Activated naive CD8-positive, alpha-beta T cell treated with anti-CD3 and anti-CD28 coated beads, Interleukin-2, amount 10 ng/mL, durations not matched to agents 7 days and 5 days (primary cell): ENCODE data around the gene CISTR. TPM values are rescaled to one million over a fixed set of nuclear protein-coding genes. Genes with fewer than 3 reads are reported as not detected.

ENCODE experiments used
- ATAC-seq: fragments of 150-1000 bp; cut with Tn5 transposase; one replicate; pipeline ENCODE4 v1.10.0; 2021; ENCODE audit warnings: low read depth, moderate library complexity
- POLR2A ChIA-PET: fragments of 350-600 bp; sonication (Branson Sonifier 250); formaldehyde crosslinking; loops from one replicate; lab custom pipeline; 2021; ENCODE audit warnings: antibody characterized with exemption; lab: Charles Lee
- DNase-seq: peaks from one replicate; pipeline ENCODE4 v3.0.0; 2021
- H3K27ac Mint-ChIP-seq: one replicate; pipeline ENCODE4 v1.8.0; 2022; ENCODE audit warnings: mild to moderate bottlenecking, mixed read lengths
- H3K27me3 Mint-ChIP-seq: one replicate; pipeline ENCODE4 v1.8.0; 2022; ENCODE audit warnings: mild to moderate bottlenecking, moderate library complexity, mixed read lengths
- H3K36me3 Mint-ChIP-seq: one replicate; pipeline ENCODE4 v1.8.0; 2021; ENCODE audit warnings: mild to moderate bottlenecking, mixed read lengths
- H3K4me1 Mint-ChIP-seq: one replicate; pipeline ENCODE4 v1.8.0; 2021; ENCODE audit warnings: mixed read lengths
- H3K4me3 Mint-ChIP-seq: one replicate; pipeline ENCODE4 v1.8.0; 2022; ENCODE audit warnings: mild to moderate bottlenecking, moderate library complexity, mixed read lengths
- H3K9me3 Mint-ChIP-seq: one replicate; pipeline ENCODE4 v1.8.0; 2021; ENCODE audit warnings: mixed read lengths
- total RNA-seq, 2 experiments: library from RNA; stranded (reverse); gene quantifications; one replicate each; pipeline ENCODE4 v1.2.3, GENCODE V29; 2021

The CISTR gene
- total RNA-seq, 2 experiments from 2014 or later: not detected

DNA sequence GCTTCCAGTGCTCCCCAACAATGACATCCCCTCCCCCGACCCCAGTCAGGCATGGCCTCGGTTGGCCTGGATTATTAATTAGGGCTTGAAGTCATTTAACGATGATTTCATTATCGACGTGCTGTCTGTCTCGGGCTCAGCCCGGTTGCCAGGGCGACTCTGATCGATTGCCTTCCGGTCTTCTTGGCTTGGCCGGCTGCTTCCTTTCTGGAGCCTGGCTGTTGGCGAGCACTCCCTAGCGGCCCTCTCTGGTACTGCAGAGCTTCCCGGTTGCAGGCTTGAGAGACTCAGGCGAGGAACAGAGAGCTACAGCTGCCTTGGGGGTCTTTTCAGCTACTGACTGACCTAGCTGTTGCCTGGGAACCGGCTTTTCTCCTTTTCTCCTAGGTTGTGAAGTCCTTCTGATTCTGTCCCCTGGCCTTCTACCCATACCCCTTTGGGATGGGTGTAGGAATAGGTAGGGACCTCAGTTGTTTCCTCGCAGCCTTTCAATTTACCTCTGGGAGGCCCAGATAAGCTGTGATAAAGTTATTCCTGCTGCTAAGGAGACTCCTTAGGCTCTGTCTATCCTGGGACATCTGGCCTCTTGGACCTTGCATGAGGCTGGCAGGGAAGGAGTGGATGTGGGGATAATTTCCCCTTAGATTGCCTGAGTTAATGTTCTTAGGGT, 5.5 kb upstream of the CISTR start:
- Mint-ChIP-seq H3K4me1 (peaks cover 22% of the 10 kb centered on the region), H3K4me3 (peak overlapping the region; percentile 80), H3K36me3 (no peaks in the 10 kb centered on the region), H3K27ac (peak overlapping the region; percentile 88), H3K9me3 (no peaks in the 10 kb centered on the region), H3K27me3 (peaks cover 36% of the 10 kb centered on the region)
- DNase-seq (peak; percentile 90), ATAC-seq (peak; percentile 83)
- POLR2A ChIA-PET: interaction anchor here (1.0 to 1.3 kb wide), 2 partner anchors 29 to 81 kb away, joined by 3 to 9 read pairs; partner anchors contain the start of genes ATP5MC2 and CALCOCO1

GRCh38 chr12:53756300-53757100, 4.7 kb upstream of the CISTR start:
- Mint-ChIP-seq H3K4me3 (peak overlapping the region; percentile 80), H3K27ac (peak overlapping the region; percentile 88), H3K36me3 (no peaks in the 10 kb centered on the region), H3K4me1 (peaks cover 24% of the 10 kb centered on the region), H3K27me3 (peaks cover 36% of the 10 kb centered on the region), H3K9me3 (no peaks in the 10 kb centered on the region)
- POLR2A ChIA-PET: interaction anchor here (1.0 to 1.3 kb wide), 2 partner anchors 29 to 81 kb away, joined by 3 to 9 read pairs; partner anchors contain the start of genes ATP5MC2 and CALCOCO1
- no peak for DNase-seq
- ATAC-seq: no peak

DNA sequence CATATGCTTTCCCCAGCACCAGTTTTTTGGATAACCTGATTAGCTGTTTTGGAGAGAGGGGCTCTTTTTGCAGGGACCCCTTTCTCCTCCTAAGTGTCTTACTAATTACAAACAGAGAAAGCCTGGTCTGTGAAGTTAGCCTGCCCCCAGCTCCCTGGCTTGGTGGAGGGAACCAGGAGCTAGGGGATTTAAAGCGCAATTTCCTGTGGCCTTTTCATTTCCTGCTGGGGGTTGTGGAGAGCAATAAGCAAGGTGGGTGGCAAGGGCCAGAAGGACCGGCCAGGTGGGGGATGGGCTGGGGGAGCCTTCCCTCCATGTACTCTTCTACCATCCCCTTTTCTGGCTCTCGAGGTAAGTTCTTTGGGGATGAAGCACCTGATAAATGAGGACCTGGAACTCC, 4.1 kb upstream of the CISTR start:
- no peak for DNase-seq
- Mint-ChIP-seq H3K4me3 (peak overlapping the region; percentile 63), H3K36me3 (no peaks in the 10 kb centered on the region), H3K9me3 (no peaks in the 10 kb centered on the region), H3K27me3 (peaks cover 33% of the 10 kb centered on the region), H3K27ac (peak overlapping the region; percentile 10), H3K4me1 (peaks cover 24% of the 10 kb centered on the region)
- POLR2A ChIA-PET: no interaction called here
- no peak for ATAC-seq

GRCh38 chr12:53755451-53755891, 3.7 kb upstream of the CISTR start:
- Mint-ChIP-seq H3K4me3 (peak overlapping the region; percentile 63), H3K27me3 (peaks cover 29% of the 10 kb centered on the region), H3K27ac (no peak overlapping the region), H3K9me3 (no peaks in the 10 kb centered on the region), H3K36me3 (no peaks in the 10 kb centered on the region), H3K4me1 (peaks cover 24% of the 10 kb centered on the region)
- no peak for DNase-seq
- POLR2A ChIA-PET: no interaction called here
- no peak for ATAC-seq

GRCh38 chr12:53754633-53755264, 3.0 kb upstream of the CISTR start:
- no peaks in the 10 kb centered on the region for H3K36me3 Mint-ChIP-seq
- no peak for DNase-seq
- H3K9me3 Mint-ChIP-seq: no peaks in the 10 kb centered on the region
- H3K4me3 Mint-ChIP-seq: no peak overlapping the region
- peaks cover 24% of the 10 kb centered on the region for H3K4me1 Mint-ChIP-seq
- ATAC-seq: no peak
- H3K27me3 Mint-ChIP-seq: peaks cover 25% of the 10 kb centered on the region
- no peak overlapping the region for H3K27ac Mint-ChIP-seq
- POLR2A ChIA-PET: interaction anchor here (0.6 kb wide), 1 partner anchor 658 kb away, joined by 3 read pairs; no protein-coding TSS in a partner anchor

GRCh38 chr12:53754188-53754585, 2.4 kb upstream of the CISTR start:
- Mint-ChIP-seq H3K4me1 (peaks cover 24% of the 10 kb centered on the region), H3K36me3 (no peaks in the 10 kb centered on the region), H3K27ac (no peak overlapping the region), H3K9me3 (no peaks in the 10 kb centered on the region), H3K4me3 (no peak overlapping the region), H3K27me3 (peaks cover 19% of the 10 kb centered on the region)
- POLR2A ChIA-PET: interaction anchor here (0.6 to 1.2 kb wide), 2 partner anchors 27 to 659 kb away, joined by 3 to 5 read pairs; partner anchors contain the start of gene CALCOCO1
- ATAC-seq (no peak), DNase-seq (no peak)

GRCh38 chr12:53752621-53753020, 842 bp upstream of the CISTR start:
- no peaks in the 10 kb centered on the region for H3K36me3 Mint-ChIP-seq
- ATAC-seq: no peak
- H3K27ac Mint-ChIP-seq: no peak overlapping the region
- peaks cover 11% of the 10 kb centered on the region for H3K4me1 Mint-ChIP-seq
- no peaks in the 10 kb centered on the region for H3K9me3 Mint-ChIP-seq
- H3K27me3 Mint-ChIP-seq: peaks cover 4% of the 10 kb centered on the region
- POLR2A ChIA-PET: interaction anchor here (0.6 kb wide), 1 partner anchor 134 kb away, joined by 4 read pairs; no protein-coding TSS in a partner anchor
- no peak for DNase-seq
- no peak overlapping the region for H3K4me3 Mint-ChIP-seq

DNA sequence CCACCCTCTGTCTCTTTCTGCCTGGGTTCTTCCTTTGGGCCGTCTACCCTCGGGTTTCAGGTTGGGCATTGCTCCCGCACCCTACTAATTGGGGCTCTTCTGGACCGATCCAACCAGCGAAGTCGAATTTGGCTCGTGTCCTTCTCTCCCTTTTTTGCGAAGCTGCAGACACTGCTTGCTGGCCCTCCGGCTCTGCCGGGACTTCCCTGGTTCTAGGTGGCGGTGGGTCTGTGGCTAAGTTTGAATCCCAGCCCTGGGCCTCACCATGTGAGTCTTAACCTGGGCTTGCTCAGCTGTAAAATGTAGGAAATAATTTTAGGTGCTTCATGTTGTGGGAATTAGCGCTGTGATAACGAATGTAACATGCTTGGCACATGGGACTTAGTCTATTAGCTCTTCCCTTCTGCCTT, 418 bp upstream of the CISTR start:
- H3K27ac Mint-ChIP-seq: no peak overlapping the region

DNA sequence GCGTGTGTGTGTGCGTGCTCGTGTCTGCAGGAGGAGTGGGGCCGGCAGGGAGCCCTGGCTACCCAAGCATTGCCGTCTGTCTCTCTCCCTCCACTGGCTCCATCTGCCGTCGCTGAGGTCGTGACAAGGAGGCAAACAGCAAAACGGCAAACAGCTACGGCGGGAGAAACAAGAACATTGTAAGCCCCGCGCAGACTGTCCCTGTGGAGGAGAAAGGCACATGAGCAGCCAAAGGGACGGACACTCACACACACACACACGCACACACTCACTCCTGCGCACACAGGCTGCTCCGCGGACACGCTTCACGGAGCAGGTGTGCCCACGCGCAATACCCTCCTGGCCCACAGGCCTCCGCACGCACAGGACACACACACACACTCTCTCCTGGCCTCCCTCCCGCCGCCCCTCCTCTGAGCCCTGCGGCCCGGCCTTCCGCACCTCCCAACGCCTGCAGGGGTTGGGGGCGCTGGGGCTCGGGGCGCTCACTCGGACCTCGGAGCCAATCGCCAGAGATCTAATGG, 905 bp downstream of the CISTR start:
- peak overlapping the region; percentile 30 for H3K27ac Mint-ChIP-seq
- peaks cover 7% of the 10 kb centered on the region for H3K4me1 Mint-ChIP-seq
- ATAC-seq: peak; percentile 15
- H3K36me3 Mint-ChIP-seq: no peaks in the 10 kb centered on the region
- peaks cover 13% of the 10 kb centered on the region for H3K27me3 Mint-ChIP-seq
- H3K9me3 Mint-ChIP-seq: no peaks in the 10 kb centered on the region
- POLR2A ChIA-PET: no interaction called here
- no peak overlapping the region for H3K4me3 Mint-ChIP-seq
- no peak for DNase-seq

More for the DNA sequence above, 418 bp upstream of the CISTR start:
- H3K9me3 Mint-ChIP-seq: no peaks in the 10 kb centered on the region
- DNase-seq (no peak), ATAC-seq (no peak)
- H3K27me3 Mint-ChIP-seq: peaks cover 4% of the 10 kb centered on the region
- peaks cover 10% of the 10 kb centered on the region for H3K4me1 Mint-ChIP-seq
- POLR2A ChIA-PET: interaction anchor here (0.6 kb wide), 1 partner anchor 134 kb away, joined by 4 read pairs; no protein-coding TSS in a partner anchor
- H3K4me3 Mint-ChIP-seq: no peak overlapping the region
- no peaks in the 10 kb centered on the region for H3K36me3 Mint-ChIP-seq

DNA sequence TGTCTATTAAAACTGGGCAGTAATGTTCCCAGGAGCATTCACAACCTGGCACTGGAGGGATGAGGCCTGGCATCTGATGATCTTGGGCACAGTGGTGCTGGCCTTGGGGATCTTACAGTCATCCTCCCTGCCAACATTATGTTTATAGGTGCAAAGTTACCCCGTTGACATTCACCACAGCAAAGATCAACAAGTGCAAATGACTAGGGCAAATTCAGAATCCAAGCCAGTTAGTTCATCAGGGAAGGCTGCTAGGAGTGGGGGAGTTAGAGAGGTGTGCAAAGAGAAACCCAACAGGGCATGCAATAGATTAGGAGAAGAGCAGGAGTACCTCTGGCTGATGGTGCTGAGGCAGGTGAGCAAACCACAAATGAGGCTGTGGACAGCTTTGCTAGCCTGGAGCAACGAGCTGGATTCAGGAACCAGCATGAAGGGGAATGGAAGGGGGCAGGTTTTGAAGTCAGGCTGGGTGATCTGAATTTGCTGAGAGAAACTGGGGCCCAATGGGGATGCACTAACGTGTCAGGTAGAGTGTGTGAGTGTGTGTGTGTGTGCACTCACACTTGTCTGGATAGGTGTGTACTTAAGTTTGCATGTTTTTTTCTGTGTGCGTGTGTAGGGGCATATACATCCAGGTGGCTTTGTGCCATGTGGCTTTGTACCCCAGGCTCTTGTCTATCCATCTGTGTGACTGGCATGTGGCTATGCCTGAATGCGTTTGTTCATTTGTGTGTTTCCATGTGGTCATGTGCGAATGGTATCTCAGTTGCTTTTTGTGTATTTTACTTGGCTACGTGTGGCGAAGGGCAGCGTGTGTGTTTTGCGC, 1.6 kb downstream of the CISTR start:
- no peak for ATAC-seq
- no peak overlapping the region for H3K4me3 Mint-ChIP-seq

DNA sequence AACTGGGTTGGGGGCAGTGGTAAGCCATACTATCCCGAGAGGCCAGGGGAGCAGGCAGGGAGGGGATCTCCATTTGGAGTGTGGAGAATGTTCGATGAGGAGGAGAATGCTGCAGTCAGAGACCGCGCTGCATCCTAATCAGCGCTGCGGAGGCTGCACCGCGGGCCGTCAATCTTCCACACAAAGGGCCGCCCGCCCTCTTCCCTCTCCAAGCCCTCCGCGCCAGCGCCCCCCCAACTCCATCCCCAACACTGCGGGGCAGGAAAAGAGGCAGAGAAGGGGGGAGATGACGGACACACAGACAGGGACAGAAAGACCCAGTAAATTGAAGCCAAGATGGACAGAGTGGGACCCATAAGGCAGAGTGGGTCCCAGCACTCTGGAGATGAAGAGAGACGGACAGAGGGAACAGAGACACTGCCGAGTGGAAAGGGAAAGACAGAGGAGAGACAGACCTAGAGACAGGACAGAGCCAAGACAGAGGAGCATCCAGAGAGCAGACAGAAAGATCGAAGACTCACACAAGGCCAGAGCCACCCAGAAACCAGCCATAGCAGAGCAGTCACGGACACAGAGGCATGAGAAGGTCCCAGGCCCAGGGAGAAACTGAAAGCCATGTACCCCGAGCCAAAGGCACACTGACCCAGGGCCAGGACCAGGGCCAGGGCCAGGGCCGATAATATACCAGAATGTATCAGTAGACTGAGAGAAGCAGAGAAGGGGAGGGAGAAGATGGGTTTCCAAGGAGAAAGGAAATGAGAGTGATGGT, 3.5 kb downstream of the CISTR start:
- no peak overlapping the region for H3K27ac Mint-ChIP-seq
- peaks cover 13% of the 10 kb centered on the region for H3K4me1 Mint-ChIP-seq
- H3K9me3 Mint-ChIP-seq: no peaks in the 10 kb centered on the region
- H3K27me3 Mint-ChIP-seq: peaks cover 36% of the 10 kb centered on the region
- DNase-seq: no peak
- ATAC-seq: no peak
- H3K36me3 Mint-ChIP-seq: no peaks in the 10 kb centered on the region
- POLR2A ChIA-PET: no interaction called here
- H3K4me3 Mint-ChIP-seq: no peak overlapping the region

More for the DNA sequence above, 1.6 kb downstream of the CISTR start:
- peak overlapping the region; percentile 30 for H3K27ac Mint-ChIP-seq
- peaks cover 16% of the 10 kb centered on the region for H3K27me3 Mint-ChIP-seq
- H3K36me3 Mint-ChIP-seq: no peaks in the 10 kb centered on the region
- peaks cover 7% of the 10 kb centered on the region for H3K4me1 Mint-ChIP-seq
- H3K9me3 Mint-ChIP-seq: no peaks in the 10 kb centered on the region
- POLR2A ChIA-PET: no interaction called here
- no peak for DNase-seq

- Mint-ChIP-seq H3K4me1 (peaks cover 13% of the 10 kb centered on the region), H3K4me3 (peak overlapping the region; percentile 43), H3K27me3 (peaks cover 45% of the 10 kb centered on the region), H3K27ac (no peak overlapping the region), H3K9me3 (no peaks in the 10 kb centered on the region), H3K36me3 (no peaks in the 10 kb centered on the region)
- POLR2A ChIA-PET: interaction anchor here (1.4 kb wide), 1 partner anchor 26 kb away, joined by 3 read pairs; no protein-coding TSS in a partner anchor
- DNase-seq: no peak
- ATAC-seq: peak; percentile 3
Observed at GRCh38 chr12:53747095-53747494, 4.7 kb downstream of the CISTR start.
